ENCODE data around the gene TM7SF2. TPM values are rescaled to one million over a fixed set of nuclear protein-coding genes. Genes with fewer than 3 reads are reported as not detected.
A peak's percentile ranks its signal among the peaks of the same experiment; 100 is the strongest.

The TM7SF2 gene
- total and polyA plus RNA-seq, 2 donors (not counting 1 experiment from before 2014, with no cell fraction given): 23.9 to 28.5 TPM

DNA sequence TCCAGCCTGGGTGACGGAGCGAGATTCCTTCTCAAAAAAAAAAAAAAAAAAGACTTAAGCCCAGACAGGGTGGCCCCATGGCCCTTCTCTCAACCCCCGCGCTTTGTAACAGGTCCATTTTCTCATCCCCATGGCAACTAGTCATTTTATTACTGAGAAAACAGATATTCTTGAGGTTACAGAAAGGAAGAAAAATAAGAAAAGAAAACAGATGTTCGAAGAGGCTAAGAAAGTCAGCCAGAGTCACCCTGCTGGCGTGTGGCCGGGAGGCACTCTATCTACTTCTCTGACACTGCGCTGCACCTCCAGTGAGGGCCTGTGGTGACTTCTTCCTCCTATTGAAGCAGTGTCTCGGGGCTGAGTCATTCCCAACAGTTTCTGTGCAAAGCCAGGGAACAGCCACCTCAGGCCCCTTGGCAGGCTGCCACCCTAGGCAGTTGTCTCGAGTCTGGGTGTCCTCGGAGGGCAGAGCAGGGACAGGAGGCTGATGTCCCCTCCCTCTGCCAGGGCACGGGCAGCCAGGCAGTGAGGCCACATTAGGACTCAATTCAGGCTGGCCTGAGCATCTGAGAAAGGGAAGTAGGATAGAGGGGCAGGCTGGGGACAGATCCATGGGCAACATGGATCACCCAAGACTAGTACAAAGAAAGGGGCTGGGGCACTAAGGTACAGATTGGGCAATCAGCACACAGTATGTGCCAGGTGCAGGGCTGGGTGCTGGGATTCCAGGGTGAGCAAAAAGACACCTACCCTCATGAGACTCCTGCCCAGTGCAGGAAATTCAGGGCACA lies 39.0 kb downstream of the TM7SF2 start:
- ATAC-seq (ENCODE audit: low read depth): no peak
- POLR2A ChIA-PET: no interaction called here

More for the DNA sequence above, 39.0 kb downstream of the TM7SF2 start:
- Histone ChIP-seq H3K9ac (ENCODE audit: low read length) (no peak overlapping the region), H4K20me1 (ENCODE audit: control insufficient read depth, insufficient read depth, low read length, poor library complexity, severe bottlenecking) (no peaks in the 10 kb centered on the region), H3K4me2 (replicated peaks; ENCODE audit: low read depth, low read length, poor library complexity, severe bottlenecking) (no peak overlapping the region), H3K27me3 (replicated peaks in 1 of 4; ENCODE audit: control extremely low read depth in 1 of 4, control insufficient read depth in 3 of 4, insufficient read depth in 4 of 4, low read length in 3 of 4) (no peaks in the 10 kb centered on the region), H3K27ac (ENCODE audit: low read length in 2 of 2) (no peak overlapping the region), H2AFZ (ENCODE audit: insufficient read depth, low read depth, low read length, poor library complexity, severe bottlenecking) (peak overlapping the region; percentile 63), H3K9me3 (ENCODE audit: control extremely low read depth in 1 of 3, control insufficient read depth in 2 of 3, insufficient read depth in 1 of 3, low read length in 2 of 3) (no peaks in the 10 kb centered on the region), H3K4me3 (ENCODE audit: control extremely low read depth in 1 of 5, extremely low read depth in 1 of 5, insufficient read depth in 1 of 5, low read depth in 2 of 5, low read length in 4 of 5) (no peak overlapping the region), H3K4me1 (ENCODE audit: control insufficient read depth in 2 of 2, insufficient read depth in 2 of 2, low read length in 2 of 2) (peaks cover 21 to 24% of the 10 kb centered on the region in 2 donors), H3K36me3 (replicated peaks in 1 of 2; ENCODE audit: control extremely low read depth in 1 of 2, control insufficient read depth in 1 of 2, extremely low read depth in 1 of 2, insufficient read depth in 2 of 2, low read length in 1 of 2) (no peaks in the 10 kb centered on the region), H3K79me2 (ENCODE audit: control insufficient read depth, insufficient read depth, low read length) (no peaks in the 10 kb centered on the region)
- 35% methylated on average over 10 of the region's 12 CpGs for WGBS (ENCODE audit: insufficient coverage)
- Mint-ChIP-seq H3K4me3 (peak overlapping the region; percentile 38), H3K4me1 (peaks cover 35% of the 10 kb centered on the region), H3K27me3 (no peaks in the 10 kb centered on the region), H3K9me3 (ENCODE audit: insufficient read depth) (no peaks in the 10 kb centered on the region), H3K27ac (peak overlapping the region; percentile 15)
- CTCF ChIA-PET: interaction anchor here (0.7 to 1.1 kb wide), 2 partner anchors 10 to 16 kb away, joined by 3 read pairs; no protein-coding TSS in a partner anchor
- intact Hi-C loops (cut with micrococcal nuclease): no loop called here
- TF ChIP-seq, protein P1, sequence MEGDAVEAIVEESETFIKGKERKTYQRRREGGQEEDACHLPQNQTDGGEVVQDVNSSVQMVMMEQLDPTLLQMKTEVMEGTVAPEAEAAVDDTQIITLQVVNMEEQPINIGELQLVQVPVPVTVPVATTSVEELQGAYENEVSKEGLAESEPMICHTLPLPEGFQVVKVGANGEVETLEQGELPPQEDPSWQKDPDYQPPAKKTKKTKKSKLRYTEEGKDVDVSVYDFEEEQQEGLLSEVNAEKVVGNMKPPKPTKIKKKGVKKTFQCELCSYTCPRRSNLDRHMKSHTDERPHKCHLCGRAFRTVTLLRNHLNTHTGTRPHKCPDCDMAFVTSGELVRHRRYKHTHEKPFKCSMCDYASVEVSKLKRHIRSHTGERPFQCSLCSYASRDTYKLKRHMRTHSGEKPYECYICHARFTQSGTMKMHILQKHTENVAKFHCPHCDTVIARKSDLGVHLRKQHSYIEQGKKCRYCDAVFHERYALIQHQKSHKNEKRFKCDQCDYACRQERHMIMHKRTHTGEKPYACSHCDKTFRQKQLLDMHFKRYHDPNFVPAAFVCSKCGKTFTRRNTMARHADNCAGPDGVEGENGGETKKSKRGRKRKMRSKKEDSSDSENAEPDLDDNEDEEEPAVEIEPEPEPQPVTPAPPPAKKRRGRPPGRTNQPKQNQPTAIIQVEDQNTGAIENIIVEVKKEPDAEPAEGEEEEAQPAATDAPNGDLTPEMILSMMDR (IDR thresholded peaks at IDR 0.05): no peak
- TF ChIP-seq EZH2 (IDR thresholded peaks at IDR 0.05; ENCODE audit: borderline replicate concordance, insufficient read depth, low read depth, low read length, poor library complexity, severe bottlenecking): no peak
- DNase-seq: peak; percentile 16
